ENCODE data around the gene WDR33.

DNA sequence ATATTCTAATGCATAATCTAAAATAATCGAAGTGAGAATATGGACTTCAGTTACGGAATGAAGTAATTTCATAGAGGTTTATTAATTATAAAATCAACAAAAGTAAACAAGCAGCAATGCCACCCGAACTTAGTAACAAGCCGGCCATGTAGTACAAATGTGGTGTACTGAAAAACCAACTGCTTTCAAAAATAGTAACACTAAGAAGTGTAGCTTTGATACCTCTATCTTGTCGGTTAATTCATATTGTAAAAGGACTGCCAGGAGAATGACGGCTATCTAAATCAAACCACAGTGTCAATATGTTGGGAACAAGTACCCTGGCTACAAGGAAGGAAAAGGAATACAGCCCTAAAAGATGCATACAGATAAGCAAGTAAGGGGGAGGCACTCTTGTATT is 48.5 kb downstream of the WDR33 start:
- no peak for TF ChIP-seq POLR2A (IDR thresholded peaks at IDR 0.05)
- no peak for TF ChIP-seq CTCF (IDR thresholded peaks at IDR 0.05)

All from breast epithelium (tissue), 3 donors.